Uterus (tissue), 4 donors: ENCODE results near the gene SLC25A18. TPM values are rescaled to one million over a fixed set of nuclear protein-coding genes. Genes with fewer than 3 reads are reported as not detected.

ENCODE experiments used
- DNase-seq, 2 donors: peaks; one replicate each; pipeline ENCODE4 v3.0.0-alpha.2; 2019 to 2020
- H3K27ac ChIP-seq, 2 donors: fragments of 200-600 bp; sonication (generic); 1 replicate in 1 of 2; 2 replicates in 1 of 2; pipeline ENCODE4 v1.5.1; 2016 to 2018
- H3K27me3 ChIP-seq, 2 donors: fragments of 200-600 bp; sonication (generic); one replicate each; pipeline ENCODE4 v1.5.1; 2018 to 2019; ENCODE audit warnings: control low read depth in 1 of 2
- H3K36me3 ChIP-seq, 2 donors: fragments of 200-600 bp; sonication (generic); one replicate each; pipeline ENCODE4 v1.5.1; 2019; ENCODE audit warnings: control low read depth in 1 of 2
- H3K4me1 ChIP-seq, 2 donors: fragments of 200-600 bp; sonication (generic); one replicate each; pipeline ENCODE4 v1.5.1; 2018 to 2019; ENCODE audit warnings: control low read depth in 1 of 2
- H3K4me3 ChIP-seq, 2 donors: fragments of 200-600 bp; sonication (generic); 1 replicate in 1 of 2; 2 replicates in 1 of 2; pipeline ENCODE4 v1.5.1; 2018 to 2019; ENCODE audit warnings: mild to moderate bottlenecking in 1 of 2
- H3K9me3 ChIP-seq, 2 donors: fragments of 200-600 bp; sonication (generic); one replicate each; pipeline ENCODE4 v1.5.1; 2019; ENCODE audit warnings: control low read depth in 1 of 2
- CTCF ChIP-seq, 4 experiments: fragments of 200-600 bp in 2 of 4; fragments of 450-650 bp in 2 of 4; sonication (generic) in 2 of 4; IDR thresholded peaks; one replicate each; pipeline ENCODE4 v1.5.1; 2016 to 2019; ENCODE audit warnings: antibody characterized with exemption in 4 of 4, mild to moderate bottlenecking in 2 of 4, moderate library complexity in 1 of 4
- POLR2A ChIP-seq, 2 donors: fragments of 450-650 bp; IDR thresholded peaks; one replicate each; pipeline ENCODE4 v1.6.1; 2016; ENCODE audit warnings: antibody characterized with exemption in 2 of 2, mild to moderate bottlenecking in 1 of 2, moderate library complexity in 1 of 2
- intact Hi-C: fragments of 100-400 bp; cut with DNase I; formaldehyde crosslinking; loops from one replicate; pipeline ENCODE4 v1.15.1; 2023; ENCODE audit warnings: low total_unique reads
- total RNA-seq, 4 donors: library from RNA; depleted of rRNA in 3 of 4; stranded (reverse); fragments of >200 nt in 3 of 4; gene quantifications; one replicate each; pipeline versions ENCODE4 v1.1.0 to v1.2.4, GENCODE V29; 2014 to 2023
- donor health status: DM: yes; HTN: yes; CAD: no.

The SLC25A18 gene
- total RNA-seq, 4 donors from 2014 or later = 6.2 to 11.7 TPM; not detected in 2

GRCh38 chr22:17576470-17576869 lies 13.2 kb downstream of the SLC25A18 start:
- no peaks in the 10 kb centered on the region for H3K36me3 ChIP-seq
- intact Hi-C loops = no loop called here
- H3K4me3 ChIP-seq = no peak overlapping the region
- TF ChIP-seq POLR2A (IDR thresholded peaks at IDR 0.05) = no peak
- TF ChIP-seq CTCF (IDR thresholded peaks at IDR 0.05) = no peak
- H3K9me3 ChIP-seq = no peaks in the 10 kb centered on the region
- DNase-seq = no peak
- no peaks in the 10 kb centered on the region for H3K27me3 ChIP-seq
- H3K4me1 ChIP-seq = peaks cover 0 to 5% of the 10 kb centered on the region in 2 donors
- H3K27ac ChIP-seq = no peak overlapping the region

- no peak overlapping the region for H3K27ac ChIP-seq
- intact Hi-C loops = no loop called here
- no peaks in the 10 kb centered on the region for H3K27me3 ChIP-seq
- H3K4me1 ChIP-seq = no peaks in the 10 kb centered on the region
- no peaks in the 10 kb centered on the region for H3K36me3 ChIP-seq
- TF ChIP-seq CTCF (IDR thresholded peaks at IDR 0.05) = no peak
- no peak for TF ChIP-seq POLR2A (IDR thresholded peaks at IDR 0.05)
- no peak overlapping the region for H3K4me3 ChIP-seq
- no peaks in the 10 kb centered on the region for H3K9me3 ChIP-seq
- DNase-seq = no peak
These were observed 14.9 kb downstream of the SLC25A18 start for GRCh38 chr22:17578136-17578754.

GRCh38 chr22:17579535-17579981 lies 16.3 kb downstream of the SLC25A18 start:
- no peak for TF ChIP-seq POLR2A (IDR thresholded peaks at IDR 0.05)
- TF ChIP-seq CTCF (IDR thresholded peaks at IDR 0.05) = no peak
- intact Hi-C loops = no loop called here
- DNase-seq = no peak

GRCh38 chr22:17580441-17581031 lies 17.2 kb downstream of the SLC25A18 start:
- Histone ChIP-seq H3K4me3 (no peak overlapping the region), H3K9me3 (no peaks in the 10 kb centered on the region), H3K36me3 (no peaks in the 10 kb centered on the region), H3K27ac (no peak overlapping the region), H3K4me1 (no peaks in the 10 kb centered on the region), H3K27me3 (no peaks in the 10 kb centered on the region)
- intact Hi-C loops = no loop called here
- TF ChIP-seq POLR2A (IDR thresholded peaks at IDR 0.05) (no peak), CTCF (IDR thresholded peaks at IDR 0.05) (no peak)
- no peak for DNase-seq

More at GRCh38 chr22:17579535-17579981, 16.3 kb downstream of the SLC25A18 start:
- Histone ChIP-seq H3K4me3 (no peak overlapping the region), H3K9me3 (no peaks in the 10 kb centered on the region), H3K4me1 (no peaks in the 10 kb centered on the region), H3K27ac (no peak overlapping the region), H3K36me3 (no peaks in the 10 kb centered on the region), H3K27me3 (no peaks in the 10 kb centered on the region)

GRCh38 chr22:17581056-17581455 lies 17.8 kb downstream of the SLC25A18 start:
- H3K4me3 ChIP-seq = no peak overlapping the region
- H3K9me3 ChIP-seq = no peaks in the 10 kb centered on the region
- TF ChIP-seq CTCF (IDR thresholded peaks at IDR 0.05) (no peak), POLR2A (IDR thresholded peaks at IDR 0.05) (no peak)
- intact Hi-C loops = no loop called here
- no peaks in the 10 kb centered on the region for H3K36me3 ChIP-seq
- no peak overlapping the region for H3K27ac ChIP-seq
- H3K4me1 ChIP-seq = no peaks in the 10 kb centered on the region
- DNase-seq = no peak
- no peaks in the 10 kb centered on the region for H3K27me3 ChIP-seq
